SH-SY5Y (cell line): Measurements from ENCODE around the gene FAM240B.

Experiments
- GATA2 ChIP-seq: IDR thresholded peaks from 2 replicates; pipeline ENCODE4 v1.6.1; 2011; ENCODE audit warnings: mild to moderate bottlenecking, low read depth, low read length
- GATA3 ChIP-seq: IDR thresholded peaks from 2 replicates; pipeline ENCODE4 v1.6.1; 2011; ENCODE audit warnings: low read depth, mild to moderate bottlenecking, low read length, moderate library complexity

- no peak for TF ChIP-seq GATA2
- TF ChIP-seq GATA3: no peak
These were observed 36.8 kb upstream of the FAM240B start for GRCh38 chr9:38756702-38757101.
